ENCODE measurements around the gene MRPL34. TPM values are rescaled to one million over a fixed set of nuclear protein-coding genes. Genes with fewer than 3 reads are reported as not detected.

The MRPL34 gene
- total RNA-seq, 6 experiments from 2014 or later, result 63.5 to 363 (median 122) TPM

DNA sequence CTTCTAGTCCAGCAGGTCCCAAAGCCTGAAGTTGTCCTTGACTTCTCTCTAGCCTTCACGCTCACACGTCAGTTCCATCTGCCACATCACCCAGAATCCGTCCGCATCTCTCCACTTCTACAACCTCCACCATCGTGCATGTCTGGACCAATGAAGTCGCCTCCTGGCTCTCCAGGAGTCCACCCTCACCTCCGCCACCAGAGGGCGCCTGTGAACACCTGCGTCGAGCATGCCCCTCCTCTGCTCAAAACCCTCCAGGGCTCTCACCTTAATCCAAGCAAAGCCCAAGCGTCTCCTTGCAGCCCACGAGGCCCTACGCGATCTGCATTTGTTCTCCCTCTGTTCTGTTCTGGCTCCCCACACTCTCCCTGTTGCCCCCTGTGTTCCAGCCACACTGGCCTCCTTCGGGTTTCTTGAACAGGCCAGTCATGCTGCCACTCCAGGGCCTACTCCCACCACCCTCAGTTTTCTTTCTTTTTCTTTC lies 44.8 kb upstream of the MRPL34 start:
- Histone ChIP-seq H3K4me3 (no peak overlapping the region), H3K4me1 (no peaks in the 10 kb centered on the region), H3K36me3 (no peaks in the 10 kb centered on the region), H3K27me3 (no peaks in the 10 kb centered on the region), H3K9me3 (no peaks in the 10 kb centered on the region), H3K27ac (no peak overlapping the region)
- intact Hi-C loops (cut with DNase I), result no loop called here
- peak; percentile 87 to 88 (median 88) for DNase-seq
- WGBS (ENCODE audit: insufficient coverage, low coverage, low lambda C conversion rate, missing lambda C conversion rate), result 11% methylated on average over 14 of the region's 15 CpGs
- TF ChIP-seq, protein P1, sequence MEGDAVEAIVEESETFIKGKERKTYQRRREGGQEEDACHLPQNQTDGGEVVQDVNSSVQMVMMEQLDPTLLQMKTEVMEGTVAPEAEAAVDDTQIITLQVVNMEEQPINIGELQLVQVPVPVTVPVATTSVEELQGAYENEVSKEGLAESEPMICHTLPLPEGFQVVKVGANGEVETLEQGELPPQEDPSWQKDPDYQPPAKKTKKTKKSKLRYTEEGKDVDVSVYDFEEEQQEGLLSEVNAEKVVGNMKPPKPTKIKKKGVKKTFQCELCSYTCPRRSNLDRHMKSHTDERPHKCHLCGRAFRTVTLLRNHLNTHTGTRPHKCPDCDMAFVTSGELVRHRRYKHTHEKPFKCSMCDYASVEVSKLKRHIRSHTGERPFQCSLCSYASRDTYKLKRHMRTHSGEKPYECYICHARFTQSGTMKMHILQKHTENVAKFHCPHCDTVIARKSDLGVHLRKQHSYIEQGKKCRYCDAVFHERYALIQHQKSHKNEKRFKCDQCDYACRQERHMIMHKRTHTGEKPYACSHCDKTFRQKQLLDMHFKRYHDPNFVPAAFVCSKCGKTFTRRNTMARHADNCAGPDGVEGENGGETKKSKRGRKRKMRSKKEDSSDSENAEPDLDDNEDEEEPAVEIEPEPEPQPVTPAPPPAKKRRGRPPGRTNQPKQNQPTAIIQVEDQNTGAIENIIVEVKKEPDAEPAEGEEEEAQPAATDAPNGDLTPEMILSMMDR (IDR thresholded peaks at IDR 0.05), result peak; percentile 80 to 96 (median 95)
- no peak for TF ChIP-seq POLR2A (IDR thresholded peaks at IDR 0.05)
- ATAC-seq, result peak; percentile 94 to 97 (median 96)

DNA sequence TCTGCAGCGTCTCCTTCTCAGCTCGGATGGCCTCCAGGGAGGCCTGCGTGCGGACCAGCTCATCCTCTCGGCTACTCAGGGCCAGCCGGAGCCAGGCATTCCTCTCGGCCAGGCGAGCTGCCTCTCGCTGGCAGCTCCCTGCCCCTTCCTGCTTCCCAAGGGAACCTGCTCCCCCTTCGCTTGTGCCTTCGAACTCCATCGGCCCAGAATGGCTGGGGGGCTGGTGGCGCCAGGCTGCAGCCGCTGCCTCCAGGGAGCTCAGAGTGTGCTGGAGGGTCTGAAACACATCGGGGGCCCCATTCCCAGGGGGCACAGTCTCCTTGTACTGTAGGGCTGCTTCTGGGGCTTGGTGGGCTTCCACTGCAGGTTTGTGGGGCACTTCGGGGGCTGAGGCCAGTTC lies 43.1 kb upstream of the MRPL34 start:
- Histone ChIP-seq H3K4me3 (no peak overlapping the region), H3K27me3 (no peaks in the 10 kb centered on the region), H3K27ac (no peak overlapping the region), H3K9me3 (no peaks in the 10 kb centered on the region), H3K4me1 (no peaks in the 10 kb centered on the region), H3K36me3 (no peaks in the 10 kb centered on the region)
- DNase-seq (no peak), ATAC-seq (no peak)
- intact Hi-C loops (cut with DNase I), result no loop called here
- TF ChIP-seq, protein P1 (IDR thresholded peaks at IDR 0.05), result no peak
- no peak for TF ChIP-seq POLR2A (IDR thresholded peaks at IDR 0.05)
- 86% methylated on average over 9 of the region's 16 CpGs for WGBS (ENCODE audit: insufficient coverage, low coverage, low lambda C conversion rate, missing lambda C conversion rate)

DNA sequence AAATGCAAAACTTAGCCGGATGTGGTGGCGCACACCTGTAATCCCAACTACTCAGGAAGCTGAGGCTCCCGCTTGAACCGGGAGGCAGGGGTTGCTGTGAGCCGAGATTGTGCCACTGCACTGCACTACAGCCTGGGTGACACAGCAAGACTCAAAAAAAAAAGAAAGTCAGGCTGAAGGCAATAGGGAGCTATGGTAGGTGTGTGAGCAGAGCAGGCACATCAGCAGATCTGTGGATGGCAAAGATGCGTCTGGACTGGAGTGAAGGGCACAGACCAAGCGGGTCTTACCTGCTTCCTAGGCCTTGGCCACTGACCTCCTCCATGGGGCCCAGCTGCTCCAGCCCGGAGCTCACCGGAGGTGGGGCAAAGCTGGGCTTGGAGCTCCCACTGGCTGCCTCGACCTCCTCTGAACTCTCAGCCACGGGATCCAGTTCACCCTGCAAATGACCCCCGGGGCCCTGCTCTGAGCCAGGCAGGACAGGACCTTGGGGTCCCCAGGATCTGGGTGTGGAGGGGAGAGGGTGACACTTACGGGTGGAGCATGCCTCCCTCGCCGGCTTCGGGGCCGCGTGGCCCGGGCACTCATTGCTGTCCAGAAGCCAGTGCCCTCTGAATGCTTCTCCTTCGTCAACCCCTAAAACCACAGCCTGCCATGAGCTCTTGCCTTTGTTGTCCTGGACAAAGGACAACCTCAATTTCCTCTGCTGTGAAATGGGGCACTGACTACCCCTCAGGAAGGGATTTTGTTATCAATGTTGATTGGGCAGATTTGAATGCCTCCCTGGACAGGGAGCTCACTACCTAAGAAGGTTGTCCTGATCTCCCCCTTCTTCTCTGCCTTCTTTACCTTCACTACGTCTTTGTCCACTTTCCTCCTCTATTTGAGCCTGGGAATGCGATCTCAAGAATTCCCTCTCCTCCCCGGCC lies 41.7 kb upstream of the MRPL34 start:
- Histone ChIP-seq H3K27ac (peak overlapping the region; percentile 44 to 73 (median 47)), H3K4me3 (peak overlapping the region; percentile 5 to 29 (median 19)), H3K36me3 (no peaks in the 10 kb centered on the region), H3K4me1 (peaks cover 0 to 6% (median 3%) of the 10 kb centered on the region in 4 donors), H3K9me3 (no peaks in the 10 kb centered on the region), H3K27me3 (no peaks in the 10 kb centered on the region)
- intact Hi-C loops (cut with DNase I), result no loop called here
- no peak for ATAC-seq
- DNase-seq, result no peak
- TF ChIP-seq POLR2A (IDR thresholded peaks at IDR 0.05), result no peak
- TF ChIP-seq, protein P1 (IDR thresholded peaks at IDR 0.05), result no peak
- 93% methylated on average over 5 of the region's 23 CpGs for WGBS (ENCODE audit: insufficient coverage, low coverage, low lambda C conversion rate, missing lambda C conversion rate)

DNA sequence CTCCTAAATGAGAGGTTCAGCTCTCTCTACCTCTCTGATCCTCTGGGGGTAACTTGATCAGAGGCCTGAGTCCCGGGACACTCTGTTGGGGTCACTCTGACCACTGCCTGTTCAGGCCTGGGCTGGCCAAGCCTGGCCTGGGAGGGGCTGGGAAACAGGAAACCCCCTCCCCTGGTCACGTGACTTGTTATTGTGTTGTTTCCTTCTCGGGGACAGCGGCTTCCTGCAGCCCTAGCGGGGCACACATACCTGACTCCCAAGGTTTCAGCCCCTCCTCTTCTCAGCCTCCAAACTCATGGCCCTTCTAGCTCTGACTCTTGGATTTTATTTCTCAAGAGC lies 41.1 kb upstream of the MRPL34 start, which contains the start of gene USHBP1:
Gene USHBP1 (minus strand): TSS at position 105 of the 339 bp plus-strand sequence. CDS start 446 bp downstream, outside the sequence.
- Histone ChIP-seq H3K4me1 (peaks cover 0 to 6% (median 3%) of the 10 kb centered on the region in 4 donors), H3K27ac (peak within 1 kb of the TSS; percentile 44 to 73 (median 47)), H3K27me3 (no peaks in the 10 kb centered on the region), H3K36me3 (no peaks in the 10 kb centered on the region), H3K9me3 (no peaks in the 10 kb centered on the region), H3K4me3 (peak within 1 kb of the TSS; percentile 5 to 29 (median 19))
- no peak for TF ChIP-seq POLR2A (IDR thresholded peaks at IDR 0.05)
- TF ChIP-seq, protein P1 (IDR thresholded peaks at IDR 0.05), result no peak
- DNase-seq, result peak; percentile 54 to 61 (median 61)
- ATAC-seq, result peak in 2 of 4 donors; percentile 6 to 14
- intact Hi-C loops (cut with DNase I), result no loop called here
- 57% methylated on average over 1 of the region's 5 CpGs for WGBS (ENCODE audit: insufficient coverage, low coverage, low lambda C conversion rate, missing lambda C conversion rate)

All from right lobe of liver (tissue), 6 donors.